ENCODE data around the gene AREL1.

Gene AREL1

DNA sequence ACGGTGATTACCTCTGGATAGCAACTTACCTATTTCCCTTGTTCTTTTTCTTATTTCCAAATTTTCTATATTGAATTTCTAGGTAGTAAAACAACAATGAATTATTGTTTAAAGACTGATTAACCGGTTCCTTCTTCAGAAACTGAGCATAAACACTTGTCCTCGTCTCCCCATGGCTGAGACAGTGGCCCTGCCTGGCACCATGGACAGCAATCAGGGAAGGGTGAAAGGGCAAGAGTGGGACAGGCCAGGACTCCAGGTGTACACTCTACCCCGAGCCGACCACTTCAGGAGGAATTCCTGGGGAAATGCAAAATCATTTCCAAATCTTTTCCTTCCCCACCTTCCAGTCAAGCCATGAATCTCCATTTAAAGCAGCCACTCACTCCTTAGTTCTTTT is 52.0 kb downstream of the AREL1 start:
- no peak for DNase-seq (ENCODE audit: low read depth)

- no peak for DNase-seq (ENCODE audit: low read depth)
Measured at GRCh38 chr14:74660167-74660566, 52.7 kb downstream of the AREL1 start.

DNA sequence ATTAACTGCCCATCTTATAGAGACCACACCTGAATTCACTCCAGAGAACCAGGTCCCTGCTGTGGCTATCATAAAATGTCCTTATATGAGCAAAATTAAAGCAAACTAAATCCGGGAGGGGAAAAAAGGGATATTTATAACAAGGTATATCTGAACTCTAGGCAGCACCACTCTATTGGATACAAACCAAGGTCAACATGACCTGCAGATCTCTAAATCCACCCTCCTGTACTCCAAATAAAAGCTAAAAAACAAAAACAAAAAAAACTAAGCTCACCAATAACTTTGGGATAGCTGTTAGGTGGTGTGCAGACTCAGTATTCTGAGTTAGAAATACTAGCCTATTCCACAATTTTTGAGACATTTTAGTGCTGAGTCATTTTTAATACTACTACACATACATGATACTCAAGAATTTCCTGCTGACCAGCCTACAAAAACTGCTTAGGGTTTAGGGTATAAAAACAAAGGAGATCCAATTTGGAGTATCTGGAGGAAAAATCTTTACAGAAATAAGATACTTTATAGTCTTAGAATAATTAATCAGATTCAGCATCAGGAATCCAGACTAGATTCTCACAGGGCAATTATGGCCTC is 54.2 kb downstream of the AREL1 start:
- no peak for DNase-seq (ENCODE audit: low read depth)

- DNase-seq (ENCODE audit: low read depth), result no peak
Measured at GRCh38 chr14:74656964-74657363, 55.9 kb downstream of the AREL1 start.

DNA sequence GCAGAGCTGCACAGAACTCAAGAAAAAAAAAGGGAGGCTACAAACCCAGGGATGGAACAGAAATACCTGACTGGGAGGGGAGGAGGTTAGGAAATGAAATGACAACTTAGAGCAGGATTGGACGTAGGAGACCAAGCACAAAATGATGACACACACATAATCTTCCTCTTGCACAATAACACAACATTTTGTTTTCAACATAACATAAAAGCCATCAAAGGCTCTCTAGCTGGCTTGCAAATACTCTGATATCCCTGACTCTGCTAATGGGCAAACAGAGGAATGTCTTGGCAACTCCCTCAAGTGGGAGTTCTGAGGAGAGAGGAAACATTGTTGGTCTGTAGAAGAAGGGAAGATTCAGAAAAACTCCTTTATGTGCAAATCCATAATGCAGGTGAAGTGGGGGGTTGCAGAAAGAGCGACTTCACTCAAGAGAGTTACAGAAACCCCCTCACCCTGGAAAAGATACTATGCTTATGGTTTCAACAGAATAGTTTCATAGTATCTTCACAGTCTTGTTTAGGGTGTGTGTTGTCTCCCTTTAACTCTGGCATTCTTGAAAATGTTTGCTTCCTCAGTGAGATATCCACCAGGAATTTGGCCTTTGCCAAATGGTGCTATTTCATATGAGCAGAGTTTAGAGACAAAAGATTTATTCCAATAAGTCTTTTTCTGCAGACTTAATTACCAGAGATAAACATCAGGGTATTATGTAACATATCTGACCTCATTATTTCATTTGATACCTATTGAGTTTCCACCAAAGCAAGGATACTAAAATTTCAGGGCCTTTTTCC is 57.1 kb downstream of the AREL1 start:
- no peak for DNase-seq (ENCODE audit: low read depth)

DNA sequence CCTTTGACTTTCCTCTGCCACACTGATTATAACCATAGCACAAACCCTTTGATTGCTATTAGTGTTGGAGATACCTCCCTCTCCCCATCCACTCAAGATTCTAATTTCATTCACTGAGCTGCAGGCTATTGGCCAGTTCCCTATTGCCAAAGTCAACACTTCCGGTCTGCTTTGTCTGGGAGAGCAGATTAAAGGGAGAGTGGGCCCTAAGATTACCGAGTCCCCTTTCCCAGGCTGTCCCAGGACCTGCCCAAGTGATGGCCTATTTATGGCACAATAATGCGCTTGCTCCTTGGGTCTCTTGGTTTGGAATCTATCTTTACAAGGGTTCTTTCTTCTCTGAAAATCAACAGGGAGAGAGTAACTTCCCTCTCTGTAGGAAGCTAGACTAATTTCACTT is 57.9 kb downstream of the AREL1 start:
- DNase-seq (ENCODE audit: low read depth), result no peak

- no peak for DNase-seq (ENCODE audit: low read depth)
Measured at GRCh38 chr14:74653386-74654138, 59.3 kb downstream of the AREL1 start.

GRCh38 chr14:74652541-74652940 is 60.3 kb downstream of the AREL1 start:
- no peak for DNase-seq (ENCODE audit: low read depth)

GRCh38 chr14:74650927-74651686 is 61.8 kb downstream of the AREL1 start:
- DNase-seq (ENCODE audit: low read depth), result no peak

DNA sequence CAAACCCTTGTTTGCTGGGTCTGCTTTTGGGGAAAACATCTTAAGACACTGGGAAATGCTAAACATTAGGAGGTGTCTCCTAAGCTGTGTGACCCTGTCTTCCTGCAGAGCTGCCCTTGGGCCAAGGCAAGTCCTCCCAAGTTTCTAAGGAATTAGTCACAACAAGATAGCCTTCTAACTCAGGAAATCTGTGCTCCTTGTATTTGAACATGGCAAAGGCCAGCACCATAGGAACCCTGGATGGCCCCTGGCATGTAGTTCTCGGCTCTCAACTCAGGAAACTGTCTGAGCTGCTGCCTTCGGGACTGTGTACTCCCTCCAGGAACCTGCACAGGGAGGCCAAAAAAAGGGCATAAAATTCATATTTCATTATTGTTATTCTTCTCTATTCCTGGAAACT is 63.2 kb downstream of the AREL1 start:
- no peak for DNase-seq (ENCODE audit: low read depth)

- no peak for DNase-seq (ENCODE audit: low read depth)
Measured at GRCh38 chr14:74649167-74649566, 63.7 kb downstream of the AREL1 start.

DNA sequence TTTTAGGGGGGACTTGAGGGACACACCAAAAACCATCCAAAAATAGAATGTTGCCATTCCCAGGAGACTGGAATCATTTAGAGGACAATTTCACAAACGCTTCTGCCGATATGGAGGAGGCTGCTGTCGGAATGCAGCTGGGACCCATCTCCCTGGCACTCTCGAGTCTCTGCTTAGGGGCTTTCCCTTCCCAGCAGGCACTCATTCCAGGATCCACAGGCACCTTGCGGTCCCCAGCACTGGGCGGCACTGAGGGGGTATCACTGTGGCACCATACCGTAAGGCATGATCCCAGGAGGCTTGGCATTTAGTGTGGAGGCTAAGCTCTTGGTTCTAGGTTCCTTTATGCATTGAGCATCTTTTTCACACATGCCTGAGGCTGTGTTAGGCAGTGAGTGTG is 64.3 kb downstream of the AREL1 start:
- no peak for DNase-seq (ENCODE audit: low read depth)

GRCh38 chr14:74647678-74648461 is 65.0 kb downstream of the AREL1 start:
- no peak for DNase-seq (ENCODE audit: low read depth)

GRCh38 chr14:74647061-74647677 is 65.7 kb downstream of the AREL1 start:
- no peak for DNase-seq (ENCODE audit: low read depth)

- no peak for DNase-seq (ENCODE audit: low read depth)
Measured at GRCh38 chr14:74645756-74646470, 67.0 kb downstream of the AREL1 start.

DNA sequence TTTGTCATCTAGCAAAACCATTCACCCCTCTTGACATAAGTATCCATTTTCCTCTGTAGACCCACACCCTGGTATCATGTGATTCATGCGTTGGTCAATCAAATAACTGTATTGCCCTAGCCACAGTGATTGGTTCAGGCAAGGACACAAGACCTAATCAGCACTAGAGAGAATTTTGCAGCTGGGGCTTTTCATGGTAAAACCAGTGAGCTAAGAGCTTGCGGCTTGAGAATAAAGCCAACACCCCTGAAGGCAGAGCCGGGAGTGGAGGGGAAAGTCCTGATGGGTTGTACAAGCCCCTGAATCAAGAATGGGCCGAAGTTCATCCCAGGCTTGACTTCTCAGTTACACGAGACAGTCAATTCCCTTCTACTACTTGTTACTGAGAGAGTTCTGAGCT is 67.6 kb downstream of the AREL1 start:
- DNase-seq (ENCODE audit: low read depth), result no peak

DNA sequence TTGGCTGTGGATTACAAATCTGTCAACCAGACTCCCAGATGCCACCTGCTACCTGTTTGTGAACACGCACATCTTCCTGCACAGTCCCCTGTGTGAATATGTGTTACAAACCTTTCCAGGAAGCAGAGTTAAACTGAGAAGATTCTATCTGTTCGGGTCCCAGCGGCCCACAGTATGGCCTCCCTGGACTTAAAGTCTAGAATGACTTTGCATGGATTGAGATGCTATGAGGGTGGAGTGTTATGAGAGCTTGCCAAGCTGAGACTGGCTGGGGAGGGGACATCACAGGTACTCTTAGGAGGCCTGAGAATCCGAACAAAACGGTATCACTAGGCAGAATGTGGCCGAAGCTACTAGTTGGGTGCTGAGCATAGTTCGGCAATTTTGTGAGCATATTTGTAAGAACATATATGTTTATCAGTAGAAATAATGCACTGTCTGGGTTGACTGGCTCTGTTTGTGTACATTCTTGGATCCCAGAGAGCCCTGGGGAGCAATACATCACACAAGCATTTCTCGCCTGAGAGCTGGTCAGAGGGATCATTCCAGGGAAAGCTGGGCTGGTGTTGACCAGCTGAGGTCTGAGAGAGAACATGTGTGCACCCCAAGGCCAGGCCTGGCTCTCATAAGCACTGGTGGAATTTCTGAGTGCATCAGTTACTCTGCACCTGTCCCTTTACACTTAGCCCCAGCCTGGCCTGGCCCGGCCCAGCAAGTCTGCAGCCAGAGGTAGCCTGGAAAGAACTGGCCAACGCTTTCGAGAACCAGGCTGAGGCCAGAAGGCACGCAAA is 71.1 kb downstream of the AREL1 start:
- no peak for DNase-seq (ENCODE audit: low read depth)

GRCh38 chr14:74638966-74639365 is 73.9 kb downstream of the AREL1 start:
- DNase-seq (ENCODE audit: low read depth), result no peak

DNA sequence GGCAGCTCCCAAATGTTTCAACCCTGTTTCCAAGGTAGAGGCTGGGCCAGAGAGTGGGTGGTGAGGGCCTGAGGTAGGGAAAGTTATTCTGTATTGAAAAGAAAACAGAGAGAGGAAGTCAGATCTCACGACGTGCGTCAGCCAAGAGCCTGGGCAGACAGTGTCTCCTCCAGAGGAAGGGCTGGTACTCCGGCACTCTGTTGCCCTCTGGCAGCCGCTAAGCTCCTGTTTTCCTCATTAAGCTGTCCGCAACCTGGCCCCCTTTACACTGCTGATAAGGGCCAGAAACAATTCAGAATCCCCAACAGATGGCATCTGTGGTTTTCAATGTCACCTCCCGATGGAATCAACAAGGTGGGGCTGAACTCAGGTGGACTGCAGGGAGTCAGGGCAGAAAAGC is 74.8 kb downstream of the AREL1 start:
- DNase-seq (ENCODE audit: low read depth), result no peak

- DNase-seq (ENCODE audit: low read depth), result no peak
Measured at GRCh38 chr14:74637178-74637550, 75.7 kb downstream of the AREL1 start.
